ENCODE results near the gene SPRR1B.
"Not testable (repeated sequence)": the region's sequence is repeated elsewhere in the genome, so short reads cannot be mapped to it uniquely, and the experiment has no call there.

Gene SPRR1B

GRCh38 chr1:153023109-153023508 lies 7.9 kb upstream of the SPRR1B start:
- no peak overlapping the region for H3K4me3 ChIP-seq (ENCODE audit: low read length)
- no peak for TF ChIP-seq ZNF274 (IDR thresholded peaks at IDR 0.05; ENCODE audit: low read depth, low read length)

- no peak for TF ChIP-seq ZNF274 (IDR thresholded peaks at IDR 0.05; ENCODE audit: low read depth, low read length)
Observed at GRCh38 chr1:153024413-153024812, 6.6 kb upstream of the SPRR1B start.

DNA sequence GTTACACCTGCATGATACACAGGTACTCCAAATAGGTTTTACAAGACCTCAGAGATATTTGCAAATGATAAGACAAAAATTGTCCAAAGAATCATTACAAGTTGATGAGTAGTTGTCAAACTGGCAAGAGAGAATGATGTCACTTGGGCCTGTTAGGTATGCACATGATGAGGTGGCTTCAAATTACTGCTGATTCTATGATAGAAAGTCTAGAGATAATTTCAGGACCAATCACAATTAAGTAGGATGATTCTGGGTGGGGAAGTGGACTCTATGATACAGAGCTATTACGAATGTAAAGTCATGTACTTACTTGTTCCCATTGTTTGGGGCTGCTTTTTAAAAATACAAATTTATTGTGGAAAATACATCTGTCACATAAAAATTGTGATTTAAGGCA lies 5.2 kb upstream of the SPRR1B start:
- no peak overlapping the region for H3K4me3 ChIP-seq (ENCODE audit: low read length)
- TF ChIP-seq ZNF274 (IDR thresholded peaks at IDR 0.05; ENCODE audit: low read depth, low read length) = no peak

More at GRCh38 chr1:153024413-153024812, 6.6 kb upstream of the SPRR1B start:
- H3K4me3 ChIP-seq (ENCODE audit: low read length) = no peak overlapping the region

DNA sequence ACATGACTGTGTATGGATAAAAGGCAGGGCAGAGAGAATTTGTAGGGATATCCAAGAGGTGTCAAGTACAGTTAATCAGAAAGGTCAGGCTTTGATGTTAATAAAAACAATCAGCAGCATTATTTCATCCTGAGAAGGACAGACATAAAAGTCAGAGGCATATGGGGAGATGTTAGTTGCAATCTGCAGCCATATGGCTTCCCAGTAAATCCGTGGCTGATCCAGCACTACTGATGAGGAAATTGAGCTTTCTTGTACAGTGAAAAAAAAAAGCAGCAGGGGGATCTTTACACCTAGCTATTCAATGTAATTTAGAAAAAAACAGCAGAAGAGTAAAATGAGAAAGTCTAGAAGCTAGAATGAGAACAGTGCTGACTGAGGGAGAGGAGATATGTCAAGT lies 2.2 kb upstream of the SPRR1B start:
- H3K4me3 ChIP-seq (ENCODE audit: low read length) = no peak overlapping the region
- TF ChIP-seq ZNF274 (IDR thresholded peaks at IDR 0.05; ENCODE audit: low read depth, low read length) = no peak

DNA sequence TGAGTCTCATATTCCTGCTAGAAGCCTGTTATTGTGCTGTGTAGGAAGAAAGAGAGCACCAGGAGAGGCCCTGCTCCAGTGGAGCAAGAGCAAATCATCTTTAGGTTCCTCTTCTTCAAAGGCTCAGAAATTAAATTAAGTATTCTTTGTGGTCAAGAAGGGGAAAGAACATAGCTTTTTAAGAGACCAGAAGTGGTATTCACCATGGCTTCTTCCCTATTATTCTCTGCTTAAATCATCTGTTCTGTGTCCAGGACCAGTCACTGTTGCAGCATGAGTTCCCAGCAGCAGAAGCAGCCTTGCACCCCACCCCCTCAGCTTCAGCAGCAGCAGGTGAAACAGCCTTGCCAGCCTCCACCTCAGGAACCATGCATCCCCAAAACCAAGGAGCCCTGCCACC lies 1.1 kb downstream of the SPRR1B start:
- no peak overlapping the region for H3K4me3 ChIP-seq (ENCODE audit: low read length)
- no peak for TF ChIP-seq ZNF274 (IDR thresholded peaks at IDR 0.05; ENCODE audit: low read depth, low read length)

GRCh38 chr1:153032677-153033308 lies 1.8 kb downstream of the SPRR1B start:
- H3K4me3 ChIP-seq (ENCODE audit: low read length) = no peak overlapping the region
- TF ChIP-seq ZNF274 (IDR thresholded peaks at IDR 0.05; ENCODE audit: low read depth, low read length) = no peak

GRCh38 chr1:153035211-153035610 lies 4.2 kb downstream of the SPRR1B start:
- no peak for TF ChIP-seq ZNF274 (IDR thresholded peaks at IDR 0.05; ENCODE audit: low read depth, low read length)
- no peak overlapping the region for H3K4me3 ChIP-seq (ENCODE audit: low read length)

GRCh38 chr1:153040950-153041631 lies 10.1 kb downstream of the SPRR1B start, which contains the start of gene SPRR2D:
Gene SPRR2D, minus strand, starts transcription at chr1:153041120. Its CDS starts 774 bp downstream, at chr1:153040346.
- no peak within 1 kb of the TSS for H3K4me3 ChIP-seq (ENCODE audit: low read length)
- no peak for TF ChIP-seq ZNF274 (IDR thresholded peaks at IDR 0.05; ENCODE audit: low read depth, low read length)

DNA sequence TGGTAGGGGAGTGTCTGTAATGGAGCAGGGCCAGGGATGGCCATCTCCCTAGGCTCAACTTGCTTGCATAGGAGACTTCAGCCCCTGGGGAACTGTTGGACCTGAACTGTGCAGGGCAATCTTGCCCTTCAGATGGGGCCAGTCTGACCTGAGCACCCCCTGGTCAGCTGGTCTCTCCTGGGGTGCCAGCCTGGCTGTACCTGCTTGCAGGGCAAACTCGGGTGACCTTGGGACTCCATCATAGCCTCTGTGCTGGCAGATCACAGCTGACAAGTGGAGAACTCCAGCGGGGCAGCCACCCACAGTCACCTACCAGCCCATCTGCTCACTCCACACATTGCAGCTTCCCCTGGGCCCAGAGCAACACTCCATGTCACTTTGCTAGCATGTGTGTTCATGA lies 18.2 kb downstream of the SPRR1B start:
- H3K4me3 ChIP-seq (ENCODE audit: low read length) = no peak overlapping the region
- TF ChIP-seq ZNF274 (IDR thresholded peaks at IDR 0.05; ENCODE audit: low read depth, low read length) = no peak

GRCh38 chr1:153056111-153056510 lies 25.1 kb downstream of the SPRR1B start:
- H3K4me3 ChIP-seq (ENCODE audit: low read length) = not testable (repeated sequence)

DNA sequence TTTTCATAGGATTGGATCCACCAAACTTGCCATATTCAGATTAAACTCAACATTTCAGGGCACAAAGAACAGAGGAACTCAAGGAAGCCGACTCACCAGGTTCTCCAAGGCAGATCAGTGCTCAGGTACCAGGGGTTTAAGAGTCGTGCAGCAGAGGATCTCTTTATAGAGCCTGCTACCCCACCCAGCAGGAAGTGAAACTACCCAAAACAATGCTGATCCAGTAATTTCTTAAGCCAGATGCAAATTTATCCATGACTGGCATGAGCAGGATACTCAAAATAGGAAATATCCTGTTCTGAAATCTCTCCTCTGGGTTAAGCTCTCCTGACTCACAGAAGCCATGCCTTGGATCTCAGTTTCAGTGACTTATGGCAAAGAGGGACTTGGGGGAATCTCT lies 26.4 kb downstream of the SPRR1B start, which contains the start of gene SPRR2A:
SPRR2A (minus strand) TSS at position 138 of the 400 bp plus-strand sequence. CDS start 777 bp downstream, outside the sequence.
- TF ChIP-seq ZNF274 (IDR thresholded peaks at IDR 0.05; ENCODE audit: low read depth, low read length) = no peak
- no peak within 1 kb of the TSS for H3K4me3 ChIP-seq (ENCODE audit: low read length)

- TF ChIP-seq ZNF274 (IDR thresholded peaks at IDR 0.05; ENCODE audit: low read depth, low read length) = no peak
Observed at GRCh38 chr1:153058154-153058553, 27.2 kb downstream of the SPRR1B start.

DNA sequence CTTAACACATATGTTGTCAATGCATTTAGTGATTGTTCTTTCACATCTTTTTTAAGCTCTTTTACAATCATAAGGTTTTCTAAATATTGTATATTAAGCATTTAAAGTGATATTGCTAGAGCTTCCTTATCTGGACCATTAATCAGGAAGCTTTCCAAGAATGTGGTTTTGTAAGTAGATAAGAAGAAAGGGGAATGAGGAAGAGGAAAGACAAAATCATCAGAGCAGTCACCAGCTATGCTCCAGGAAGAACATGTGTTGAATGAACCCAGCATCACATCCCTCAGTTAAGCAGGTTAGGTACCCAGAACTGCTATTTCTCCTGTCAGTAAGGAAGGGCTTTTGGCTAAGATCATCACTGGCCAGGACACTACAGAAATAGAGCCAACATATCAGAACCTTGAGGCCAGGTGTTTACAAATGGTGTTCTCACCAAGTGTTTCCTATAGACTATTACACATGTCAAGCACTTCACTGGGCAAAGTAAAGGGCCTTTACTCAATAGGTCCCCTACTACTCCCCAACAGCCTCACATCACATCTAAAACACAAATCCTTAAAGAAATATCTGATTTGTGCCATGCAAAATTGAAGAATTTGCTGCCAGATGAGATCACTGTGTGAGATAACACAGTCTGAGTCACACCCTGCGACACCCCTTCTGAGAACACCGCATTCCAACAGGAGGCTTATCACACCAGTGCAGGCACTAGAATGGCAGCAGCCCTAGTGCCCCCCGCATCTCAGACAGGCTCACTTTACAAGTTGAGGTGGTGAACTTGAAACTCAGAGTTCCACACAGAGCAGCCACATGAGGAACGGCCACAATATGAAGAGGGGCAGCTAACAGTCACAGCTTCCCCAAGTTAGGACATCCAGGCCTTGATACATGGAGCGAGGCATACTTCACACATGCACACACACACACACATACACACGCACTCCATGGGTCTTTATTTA lies 28.1 kb downstream of the SPRR1B start:
- H3K4me3 ChIP-seq (ENCODE audit: low read length) = no peak overlapping the region
- no peak for TF ChIP-seq ZNF274 (IDR thresholded peaks at IDR 0.05; ENCODE audit: low read depth, low read length)

More at GRCh38 chr1:153058154-153058553, 27.2 kb downstream of the SPRR1B start:
- H3K4me3 ChIP-seq (ENCODE audit: low read length) = no peak overlapping the region

DNA sequence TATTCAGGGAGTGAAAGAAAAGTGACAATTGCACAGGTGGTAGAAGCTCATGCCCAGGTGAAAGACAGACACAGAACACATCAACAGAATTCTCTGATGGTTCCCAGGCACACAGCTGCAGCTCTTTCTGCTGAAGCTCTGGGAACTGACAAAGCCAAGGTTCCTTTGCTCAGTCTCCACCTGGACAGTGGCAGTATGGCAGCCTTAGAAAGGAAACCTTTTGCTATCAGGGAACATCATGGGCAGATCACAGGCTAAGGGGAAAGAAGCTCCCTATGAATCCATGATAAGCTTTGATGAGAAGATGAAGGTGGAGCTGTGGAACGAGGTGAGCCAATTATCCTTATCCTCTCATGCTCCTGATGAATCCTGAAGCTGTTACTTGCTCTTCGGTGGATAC lies 39.2 kb downstream of the SPRR1B start:
- no peak for TF ChIP-seq ZNF274 (IDR thresholded peaks at IDR 0.05; ENCODE audit: low read depth, low read length)
- H3K4me3 ChIP-seq (ENCODE audit: low read length) = no peak overlapping the region
